Coronary artery (tissue), 2 donors: ENCODE measurements around the gene ITGB4.

Source experiments
- DNase-seq: peaks from one replicate; pipeline ENCODE4 v3.0.0-alpha.2; 2017; ENCODE audit warnings: low spot score
- H3K27ac ChIP-seq, 2 donors: fragments of 200-600 bp; sonication (generic); one replicate each; pipeline ENCODE4 v1.5.1; 2016 to 2019
- H3K4me3 ChIP-seq: fragments of 200-600 bp; sonication (generic); 2 replicates; pipeline ENCODE4 v1.5.1; 2016; ENCODE audit warnings: mild to moderate bottlenecking, moderate library complexity
- CTCF ChIP-seq: fragments of 200-600 bp; sonication (generic); IDR thresholded peaks from one replicate; pipeline ENCODE4 v1.5.1; 2019; ENCODE audit warnings: antibody characterized with exemption

ITGB4 gene

GRCh38 chr17:75795820-75796607 is 74.8 kb downstream of the ITGB4 start:
- TF ChIP-seq CTCF, result no peak
- no peak for DNase-seq
- Histone ChIP-seq H3K4me3 (no peak overlapping the region), H3K27ac (no peak overlapping the region)

- DNase-seq, result no peak
- H3K27ac ChIP-seq, result no peak overlapping the region
- TF ChIP-seq CTCF, result no peak
- H3K4me3 ChIP-seq, result no peak overlapping the region
Measured at GRCh38 chr17:75799402-75799801, 78.1 kb downstream of the ITGB4 start.

GRCh38 chr17:75803883-75804282 is 82.6 kb downstream of the ITGB4 start:
- no peak for DNase-seq
- TF ChIP-seq CTCF, result no peak
- Histone ChIP-seq H3K27ac (no peak overlapping the region), H3K4me3 (no peak overlapping the region)

- Histone ChIP-seq H3K4me3 (no peak overlapping the region), H3K27ac (no peak overlapping the region)
- TF ChIP-seq CTCF, result no peak
- no peak for DNase-seq
Measured at GRCh38 chr17:75806822-75807500, 85.7 kb downstream of the ITGB4 start.
